AG09309 (cell line): ENCODE measurements around the gene NINL.

Experiments used
- DNase-seq: peaks from one replicate; pipeline ENCODE4 v3.0.0-alpha.2; 2010; ENCODE audit warnings: low read depth
- H3K4me3 ChIP-seq: 2 replicates; pipeline ENCODE4 v1.5.1; 2011; ENCODE audit warnings: mild to moderate bottlenecking, low read depth, low read length, moderate library complexity; ENCODE audit not compliant: control insufficient read depth
- CTCF ChIP-seq: IDR thresholded peaks from 2 replicates; pipeline ENCODE4 v1.5.1; 2011; ENCODE audit warnings: mild to moderate bottlenecking, low read depth, low read length, inconsistent platforms; ENCODE audit not compliant: insufficient read depth, control insufficient read depth; ENCODE audit errors: missing control alignments

NINL gene

GRCh38 chr20:25494506-25495188 lies 90.7 kb downstream of the NINL start:
- no peak for TF ChIP-seq CTCF
- H3K4me3 ChIP-seq = no peak overlapping the region
- no peak for DNase-seq

- H3K4me3 ChIP-seq = no peak overlapping the region
- no peak for TF ChIP-seq CTCF
- DNase-seq = no peak
These were observed 91.4 kb downstream of the NINL start for GRCh38 chr20:25493748-25494505.

GRCh38 chr20:25493137-25493536 lies 92.2 kb downstream of the NINL start:
- no peak for TF ChIP-seq CTCF
- H3K4me3 ChIP-seq = no peak overlapping the region
- no peak for DNase-seq

DNA sequence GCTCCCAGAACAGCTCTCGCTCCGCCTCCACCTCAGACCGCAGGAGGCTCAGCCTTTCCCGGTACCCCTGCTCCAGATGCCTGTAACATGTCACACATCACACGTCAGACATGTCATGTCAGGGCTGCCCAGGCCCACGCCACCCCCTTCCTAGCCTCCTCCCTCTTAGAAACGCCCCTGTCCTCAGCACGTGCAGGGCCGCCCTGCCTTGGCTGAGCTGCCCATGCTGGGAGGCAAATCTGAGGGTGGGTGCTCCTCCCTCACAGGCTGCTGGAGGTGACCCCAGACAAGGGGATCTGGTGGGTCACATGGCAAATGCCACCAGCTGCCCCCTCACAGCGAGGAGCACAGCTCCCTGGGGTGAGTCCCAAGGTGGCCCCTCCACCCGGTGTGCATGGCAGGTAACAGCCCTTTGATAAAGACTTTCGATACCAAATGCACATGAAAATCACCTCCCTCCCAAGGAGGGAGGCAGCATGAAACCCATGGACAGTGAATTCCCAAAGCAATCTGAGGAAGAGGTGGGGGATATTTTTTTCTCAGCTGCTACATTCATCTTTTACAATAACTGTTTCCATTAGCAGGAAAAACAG lies 93.8 kb downstream of the NINL start:
- no peak for TF ChIP-seq CTCF
- H3K4me3 ChIP-seq = no peak overlapping the region
- no peak for DNase-seq

GRCh38 chr20:25490656-25491445 lies 94.5 kb downstream of the NINL start:
- H3K4me3 ChIP-seq = no peak overlapping the region
- DNase-seq = no peak
- TF ChIP-seq CTCF = no peak

DNA sequence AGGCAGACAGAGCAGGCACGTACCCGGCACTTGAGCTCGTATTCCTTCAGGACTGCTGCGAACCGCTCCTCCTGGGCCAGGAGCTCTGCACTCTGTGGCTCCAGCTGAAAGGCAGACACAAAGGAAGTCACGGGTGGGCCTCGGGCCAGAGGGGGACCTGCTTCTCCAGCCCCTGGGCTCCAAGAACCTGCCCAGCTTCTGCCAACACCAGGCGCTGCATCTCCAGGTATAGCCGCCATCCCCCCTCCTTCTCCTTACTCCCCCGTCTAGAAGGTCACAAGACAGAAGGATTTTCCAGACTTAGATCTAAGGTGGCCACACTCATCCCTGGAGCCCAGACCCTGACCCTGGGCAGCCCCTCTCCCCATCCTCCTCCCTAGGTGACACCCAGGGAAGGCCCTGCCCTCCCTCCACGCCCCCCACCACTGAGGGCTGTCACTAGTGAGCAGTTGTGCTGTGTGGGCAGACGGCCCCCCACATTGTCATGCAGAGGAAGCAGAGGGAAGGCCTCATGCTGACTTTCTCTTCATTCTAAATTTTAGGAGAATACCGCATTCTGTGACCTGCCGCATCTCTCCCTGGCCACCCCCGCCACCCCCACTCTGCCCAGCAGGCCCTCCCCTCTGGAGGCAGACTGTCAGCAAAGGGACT lies 96.0 kb downstream of the NINL start:
- DNase-seq = no peak
- TF ChIP-seq CTCF = no peak
- H3K4me3 ChIP-seq = no peak overlapping the region
